ENCODE data around the gene KIF18B. TPM values are rescaled to one million over a fixed set of nuclear protein-coding genes. Genes with fewer than 3 reads are reported as not detected.

The KIF18B gene
- total RNA-seq, result 0.49 and 1.7 TPM in 2 replicates

DNA sequence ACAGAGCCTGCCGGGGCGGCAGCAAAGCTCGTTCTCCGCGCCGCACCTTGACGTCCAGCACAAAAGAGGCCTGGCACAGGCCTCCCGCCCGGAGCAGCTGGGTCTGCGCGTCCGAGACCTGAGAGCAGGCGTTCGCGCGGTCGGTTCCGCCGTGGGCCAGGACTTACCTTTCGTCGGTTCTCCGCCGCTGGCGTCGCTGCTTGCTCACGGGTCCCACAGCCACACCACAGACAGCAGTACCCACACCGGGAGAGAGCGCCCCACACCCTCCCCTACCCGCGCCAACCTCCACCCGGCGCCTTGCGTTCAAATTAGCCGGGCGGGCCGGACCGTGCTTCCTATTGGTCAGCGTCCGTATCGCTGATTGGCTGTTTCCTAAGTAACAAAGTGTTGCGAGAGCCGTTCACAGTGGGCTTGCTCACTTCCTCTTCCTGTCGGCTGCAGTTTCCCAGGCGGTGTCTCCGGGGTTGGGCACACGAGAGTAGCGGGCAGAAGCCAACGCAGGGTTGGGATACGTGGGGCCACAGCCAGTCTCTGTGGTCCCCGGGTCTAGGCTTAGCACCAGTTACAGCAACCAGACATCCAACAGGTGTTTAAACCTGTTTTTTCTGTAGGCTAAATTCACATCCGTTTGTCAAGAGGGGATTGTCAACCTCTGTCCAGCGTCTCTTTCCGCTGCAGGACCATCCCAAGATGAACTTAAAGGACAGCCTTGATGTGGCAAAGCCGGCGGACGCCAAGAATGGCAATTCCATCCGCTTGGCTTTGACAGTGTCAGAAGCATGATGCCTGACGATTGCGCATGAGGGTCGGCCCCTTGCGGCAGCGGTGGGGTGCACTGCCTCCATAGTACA is at the start of gene KIF18B:
Gene KIF18B, minus strand, starts transcription at position 313 of the 854 bp plus-strand sequence. CDS start 11,429 bp downstream, outside the sequence.
- CTCF ChIA-PET, result no interaction called here
- peak; percentile 77 for DNase-seq

GRCh38 chr17:44996304-44996703 is 48.7 kb upstream of the KIF18B start:
- H3K36me3 Mint-ChIP-seq (ENCODE audit: low read depth), result no peaks in the 10 kb centered on the region
- peaks cover 45% of the 10 kb centered on the region for H3K27me3 Mint-ChIP-seq
- ChIA-PET CTCF (no interaction called here), POLR2A (no interaction called here)
- DNase-seq, result no peak
- ATAC-seq (ENCODE audit: low read depth), result no peak
- intact Hi-C loops (cut with micrococcal nuclease), result no loop called here
- no peak for TF ChIP-seq CTCF (IDR thresholded peaks at IDR 0.05)
- H3K4me1 Mint-ChIP-seq, result no peaks in the 10 kb centered on the region
- H3K9me3 Mint-ChIP-seq, result peaks cover 5% of the 10 kb centered on the region
- no peak overlapping the region for H3K27ac Mint-ChIP-seq
- no peak overlapping the region for H3K4me3 Mint-ChIP-seq

More for the DNA sequence above, at the start of gene KIF18B:
- H3K9me3 Mint-ChIP-seq, result no peaks in the 10 kb centered on the region
- H3K27ac Mint-ChIP-seq, result peak within 1 kb of the TSS; percentile 86
- TF ChIP-seq CTCF (IDR thresholded peaks at IDR 0.05), result no peak
- intact Hi-C loops (cut with micrococcal nuclease), result loop anchor here (1.0 kb wide), 2 partner anchors 21 to 48 kb away; partner anchors contain the start of genes C1QL1 and EFTUD2
- peaks cover 2% of the 10 kb centered on the region for H3K36me3 Mint-ChIP-seq (ENCODE audit: low read depth)
- POLR2A ChIA-PET, result interaction anchor here (0.6 to 0.9 kb wide), 2 partner anchors 19 to 102 kb away, joined by 3 to 8 read pairs; no protein-coding TSS in a partner anchor
- peaks cover 14% of the 10 kb centered on the region for H3K4me1 Mint-ChIP-seq
- peak; percentile 99 for ATAC-seq (ENCODE audit: low read depth)
- peak within 1 kb of the TSS; percentile 91 for H3K4me3 Mint-ChIP-seq
- H3K27me3 Mint-ChIP-seq, result peaks cover 4% of the 10 kb centered on the region

DNA sequence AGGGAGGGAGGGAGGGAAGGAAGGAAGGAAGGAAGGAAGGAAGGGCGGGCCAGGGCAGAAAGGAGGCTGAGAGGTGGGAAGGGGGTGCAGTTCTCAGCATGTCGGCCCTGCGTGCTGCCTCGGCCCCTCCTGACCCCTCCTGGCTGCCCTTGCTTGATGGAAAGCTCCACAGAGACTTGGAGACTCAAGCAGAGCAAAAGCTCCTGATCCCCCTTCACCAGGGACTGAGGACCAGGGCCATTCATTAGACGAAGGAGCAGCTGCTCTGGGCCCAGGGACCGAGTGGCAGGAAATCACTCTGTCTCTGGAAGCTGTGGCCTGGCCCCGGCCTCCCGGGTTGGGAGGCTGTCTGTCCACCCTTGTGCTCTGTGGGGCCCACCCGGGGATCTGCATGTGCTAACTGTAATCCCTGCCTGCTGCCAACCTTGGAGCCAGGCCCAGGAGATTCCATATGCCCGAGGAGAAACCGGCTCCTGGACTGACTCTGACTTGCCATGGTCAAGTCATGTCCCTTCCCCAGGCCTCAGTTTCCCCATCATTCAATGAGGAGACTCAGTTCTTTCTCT is 47.9 kb upstream of the KIF18B start:
- ChIA-PET CTCF (no interaction called here), POLR2A (no interaction called here)
- Mint-ChIP-seq H3K4me3 (no peak overlapping the region), H3K36me3 (ENCODE audit: low read depth) (no peaks in the 10 kb centered on the region), H3K4me1 (no peaks in the 10 kb centered on the region), H3K27me3 (peaks cover 45% of the 10 kb centered on the region), H3K9me3 (peaks cover 5% of the 10 kb centered on the region), H3K27ac (no peak overlapping the region)
- intact Hi-C loops (cut with micrococcal nuclease), result no loop called here
- no peak for TF ChIP-seq CTCF (IDR thresholded peaks at IDR 0.05)
- no peak for DNase-seq
- no peak for ATAC-seq (ENCODE audit: low read depth)

- ChIA-PET POLR2A (no interaction called here), CTCF (no interaction called here)
- no peak overlapping the region for H3K4me3 Mint-ChIP-seq
- DNase-seq (no peak), ATAC-seq (ENCODE audit: low read depth) (no peak)
- no peak overlapping the region for H3K27ac Mint-ChIP-seq
- no peaks in the 10 kb centered on the region for H3K36me3 Mint-ChIP-seq (ENCODE audit: low read depth)
- no peaks in the 10 kb centered on the region for H3K9me3 Mint-ChIP-seq
- intact Hi-C loops (cut with micrococcal nuclease), result no loop called here
- H3K4me1 Mint-ChIP-seq, result peaks cover 8% of the 10 kb centered on the region
- H3K27me3 Mint-ChIP-seq, result peaks cover 57% of the 10 kb centered on the region
- no peak for TF ChIP-seq CTCF (IDR thresholded peaks at IDR 0.05)
Measured at GRCh38 chr17:44992242-44992939, 44.8 kb upstream of the KIF18B start.

DNA sequence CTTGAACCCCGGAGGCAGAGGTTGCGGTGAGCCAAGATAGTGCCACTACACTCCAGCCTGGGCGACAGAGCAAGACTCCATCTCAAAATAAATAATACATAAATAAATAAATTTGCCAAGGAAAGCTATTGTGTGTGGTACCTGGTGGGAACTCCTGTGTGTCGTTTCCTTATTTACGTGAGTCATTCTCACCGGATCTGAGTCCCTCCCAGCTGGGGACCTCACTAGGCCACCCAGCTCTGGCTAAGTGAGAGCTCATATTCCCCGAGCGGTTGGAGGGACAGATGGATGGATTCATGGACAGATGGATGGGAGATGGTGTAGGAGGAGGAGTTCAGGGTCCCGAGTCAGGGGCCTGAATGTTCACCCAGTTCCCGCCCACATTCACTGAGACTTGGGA is 43.4 kb upstream of the KIF18B start:
- CTCF ChIA-PET, result no interaction called here
- intact Hi-C loops (cut with micrococcal nuclease), result no loop called here
- peaks cover 56% of the 10 kb centered on the region for H3K27me3 Mint-ChIP-seq

More for the DNA sequence above, 43.4 kb upstream of the KIF18B start:
- ATAC-seq (ENCODE audit: low read depth) (no peak), DNase-seq (no peak)
- Mint-ChIP-seq H3K36me3 (ENCODE audit: low read depth) (no peaks in the 10 kb centered on the region), H3K27ac (no peak overlapping the region), H3K4me1 (peaks cover 9% of the 10 kb centered on the region), H3K9me3 (no peaks in the 10 kb centered on the region), H3K4me3 (no peak overlapping the region)
- no peak for TF ChIP-seq CTCF (IDR thresholded peaks at IDR 0.05)
- POLR2A ChIA-PET, result no interaction called here
